Measurements from ENCODE around the gene NTNG2. TPM values are rescaled to one million over a fixed set of nuclear protein-coding genes. Genes with fewer than 3 reads are reported as not detected.
A peak's percentile ranks its signal among the peaks of the same experiment; 100 is the strongest.

Gene NTNG2
- total and polyA plus RNA-seq, 9 of the 15 experiments (the other 6 are each of a cell fraction or from before 2014, with no cell fraction given): 0.01 to 0.11 (median 0.09) TPM; not detected in 6

GRCh38 chr9:132157347-132158116 lies 4.3 kb upstream of the NTNG2 start:
- Histone ChIP-seq H3K4me1 (replicated peaks in 1 of 2; ENCODE audit: control insufficient read depth in 2 of 2, insufficient read depth in 2 of 2, low read length in 2 of 2) (peaks cover 0 to 20% of the 10 kb centered on the region in 2 experiments; a peak in 2 of 5 replicates), H3K27me3 (ENCODE audit: control insufficient read depth in 2 of 2, insufficient read depth in 2 of 2, low read length in 2 of 2) (peaks cover 35 to 87% of the 10 kb centered on the region in 2 experiments), H3K79me2 (ENCODE audit: control insufficient read depth, insufficient read depth, low read length) (no peaks in the 10 kb centered on the region), H3K4me3 (no peak overlapping the region), H2AFZ (ENCODE audit: low read depth, low read length) (no peak overlapping the region), H3K27ac (ENCODE audit: extremely low read depth, low read depth, low read length) (no peak overlapping the region), H3K4me2 (ENCODE audit: insufficient read depth, low read length) (no peak overlapping the region), H3K9me1 (ENCODE audit: control insufficient read depth, insufficient read depth, low read length) (no peaks in the 10 kb centered on the region), H3K9ac (ENCODE audit: insufficient read depth in 1 of 2, low read depth in 2 of 2, low read length in 2 of 2) (no peak overlapping the region), H3K9me3 (replicated peaks; ENCODE audit: control insufficient read depth, insufficient read depth, low read depth, low read length) (no peaks in the 10 kb centered on the region), H3K36me3 (ENCODE audit: control insufficient read depth, insufficient read depth, low read length) (no peaks in the 10 kb centered on the region), H4K20me1 (replicated peaks; ENCODE audit: control insufficient read depth, insufficient read depth, low read length) (peaks cover 12% of the 10 kb centered on the region)
- FAIRE-seq: no peak
- DNase-seq (ENCODE audit: extremely low read depth in 1 of 4, low spot score in 3 of 4): no peak
- in situ Hi-C loops (cut with MboI) (no loop called here), intact Hi-C loops (cut with micrococcal nuclease) (no loop called here)
- ChIA-PET CTCF (ENCODE audit: low intra/inter-chr PET ratio) (no interaction called here), POLR2A (no interaction called here)
- no peak for ATAC-seq
- no peak for TF ChIP-seq HEY1 (CRISPR knock-in tag; IDR thresholded peaks at IDR 0.05; ENCODE audit: borderline replicate concordance)
- no peak for TF ChIP-seq VEZF1 (CRISPR knock-in tag; IDR thresholded peaks at IDR 0.05)
- TF ChIP-seq RBM25 (IDR thresholded peaks at IDR 0.05; ENCODE audit: low read depth, low read length, severe bottlenecking): peak; percentile 12
- 4% methylated on average over 19 of the region's 19 CpGs for WGBS (ENCODE audit: insufficient coverage, low coverage, missing lambda C conversion rate)
- no TSS peak for BruUV-seq (replicated peaks)
